ENCODE data around the gene CYBRD1. TPM values are rescaled to one million over a fixed set of nuclear protein-coding genes. Genes with fewer than 3 reads are reported as not detected.

Gene CYBRD1
- total and polyA plus RNA-seq, 8 donors, result 72.8 to 116 (median 88.1) TPM

GRCh38 chr2:171512683-171513195, 9.5 kb upstream of the CYBRD1 start:
- Histone ChIP-seq H3K9me3 (no peaks in the 10 kb centered on the region), H3K36me3 (no peaks in the 10 kb centered on the region), H3K4me1 (peaks cover 0 to 4% of the 10 kb centered on the region in 2 donors), H3K27ac (no peak overlapping the region), H3K27me3 (no peaks in the 10 kb centered on the region), H3K4me3 (no peak overlapping the region)
- no peak for TF ChIP-seq CTCF (IDR thresholded peaks at IDR 0.05)
- ATAC-seq, result no peak
- DNase-seq, result no peak
- intact Hi-C loops (cut with DNase I), result no loop called here

- DNase-seq (no peak), ATAC-seq (no peak)
- intact Hi-C loops (cut with DNase I), result no loop called here
- Histone ChIP-seq H3K36me3 (no peaks in the 10 kb centered on the region), H3K27ac (no peak overlapping the region), H3K4me3 (no peak overlapping the region), H3K27me3 (no peaks in the 10 kb centered on the region), H3K9me3 (no peaks in the 10 kb centered on the region), H3K4me1 (peaks cover 0 to 4% of the 10 kb centered on the region in 2 donors)
- TF ChIP-seq CTCF (IDR thresholded peaks at IDR 0.05), result no peak
Measured at GRCh38 chr2:171513719-171514160, 8.5 kb upstream of the CYBRD1 start.

- intact Hi-C loops (cut with DNase I), result no loop called here
- H3K9me3 ChIP-seq, result no peaks in the 10 kb centered on the region
- H3K4me1 ChIP-seq, result peaks cover 0 to 4% of the 10 kb centered on the region in 2 donors
- H3K27me3 ChIP-seq, result no peaks in the 10 kb centered on the region
- TF ChIP-seq CTCF (IDR thresholded peaks at IDR 0.05), result no peak
- no peak overlapping the region for H3K27ac ChIP-seq
- ATAC-seq (no peak), DNase-seq (no peak)
- H3K4me3 ChIP-seq, result no peak overlapping the region
- H3K36me3 ChIP-seq, result no peaks in the 10 kb centered on the region
Measured at GRCh38 chr2:171514908-171515582, 7.2 kb upstream of the CYBRD1 start.

- DNase-seq (no peak), ATAC-seq (peak; percentile 34)
- H3K36me3 ChIP-seq, result no peaks in the 10 kb centered on the region
- intact Hi-C loops (cut with DNase I), result no loop called here
- no peak overlapping the region for H3K27ac ChIP-seq
- no peaks in the 10 kb centered on the region for H3K9me3 ChIP-seq
- no peaks in the 10 kb centered on the region for H3K27me3 ChIP-seq
- H3K4me3 ChIP-seq, result no peak overlapping the region
- no peak for TF ChIP-seq CTCF (IDR thresholded peaks at IDR 0.05)
- peaks cover 0 to 4% of the 10 kb centered on the region in 2 donors for H3K4me1 ChIP-seq
Measured at GRCh38 chr2:171515672-171516298, 6.5 kb upstream of the CYBRD1 start.

GRCh38 chr2:171516793-171517192, 5.5 kb upstream of the CYBRD1 start:
- no peak for TF ChIP-seq CTCF (IDR thresholded peaks at IDR 0.05)
- Histone ChIP-seq H3K9me3 (no peaks in the 10 kb centered on the region), H3K36me3 (no peaks in the 10 kb centered on the region), H3K4me3 (no peak overlapping the region), H3K27ac (no peak overlapping the region), H3K4me1 (peaks cover 0 to 9% of the 10 kb centered on the region in 2 donors), H3K27me3 (no peaks in the 10 kb centered on the region)
- DNase-seq (no peak), ATAC-seq (no peak)
- intact Hi-C loops (cut with DNase I), result no loop called here

All from left lung (tissue), 10 donors.